Fibroblast of lung (primary cell): ENCODE results near the gene CALB2. TPM values are rescaled to one million over a fixed set of nuclear protein-coding genes. Genes with fewer than 3 reads are reported as not detected.

ENCODE experiments used
- DNase-seq, 2 donors: peaks; one replicate each; pipeline versions ENCODE4 v3.0.0 to v3.0.0-alpha.2; 2010; ENCODE audit warnings: low read depth in 2 of 2
- H2AFZ ChIP-seq: 2 replicates; pipeline ENCODE4 v1.5.1; 2012; ENCODE audit warnings: low read length, control low read depth, inconsistent platforms
- H3K27ac ChIP-seq: 2 replicates; pipeline ENCODE4 v1.5.1; 2011; ENCODE audit warnings: low read length, control low read depth; ENCODE audit not compliant: insufficient read depth
- H3K27me3 ChIP-seq: 2 replicates; pipeline ENCODE4 v1.5.1; 2011; ENCODE audit warnings: mild to moderate bottlenecking, low read length; ENCODE audit not compliant: control insufficient read depth, insufficient read depth
- H3K36me3 ChIP-seq: 2 replicates; pipeline ENCODE4 v1.5.1; 2011; ENCODE audit warnings: low read length; ENCODE audit not compliant: control insufficient read depth, insufficient read depth
- H3K4me1 ChIP-seq: 2 replicates; pipeline ENCODE4 v1.5.1; 2011; ENCODE audit warnings: low read length; ENCODE audit not compliant: control insufficient read depth, insufficient read depth; ENCODE audit errors: extremely low read depth
- H3K4me2 ChIP-seq: 2 replicates; pipeline ENCODE4 v1.5.1; 2011; ENCODE audit warnings: low read length, control low read depth; ENCODE audit not compliant: insufficient read depth; ENCODE audit errors: extremely low read depth
- H3K4me3 ChIP-seq, 4 experiments: fragments of 200-600 bp in 1 of 4; sonication (generic) in 1 of 4; replicated peaks in 1 of 4; 2 replicates each; pipeline ENCODE4 v1.5.1; 2011 to 2016; ENCODE audit warnings: low read length in 4 of 4, low read depth in 3 of 4, mild to moderate bottlenecking in 3 of 4, control low read depth in 2 of 4, inconsistent platforms in 1 of 4, mixed read lengths in 1 of 4; ENCODE audit not compliant: insufficient read depth in 1 of 4; ENCODE audit errors: control extremely low read depth in 1 of 4
- H3K79me2 ChIP-seq: 2 replicates; pipeline ENCODE4 v1.5.1; 2012; ENCODE audit warnings: mild to moderate bottlenecking, low read length, inconsistent platforms; ENCODE audit not compliant: control insufficient read depth, insufficient read depth
- H3K9ac ChIP-seq: 2 replicates; pipeline ENCODE4 v1.5.1; 2011; ENCODE audit warnings: mild to moderate bottlenecking, low read length, control low read depth; ENCODE audit not compliant: insufficient read depth
- H3K9me3 ChIP-seq: 2 replicates; pipeline ENCODE4 v1.5.1; 2012; ENCODE audit warnings: low read depth, low read length; ENCODE audit not compliant: control insufficient read depth, insufficient read depth
- H4K20me1 ChIP-seq: 2 replicates; pipeline ENCODE4 v1.5.1; 2011; ENCODE audit warnings: low read length; ENCODE audit not compliant: control insufficient read depth, insufficient read depth; ENCODE audit errors: extremely low read depth
- EZH2 ChIP-seq: IDR thresholded peaks from 2 replicates; pipeline ENCODE4 v1.5.1; 2012; ENCODE audit warnings: low read length, control low read depth, mild to moderate bottlenecking; ENCODE audit errors: missing control alignments
- polyA plus RNA-seq, 2 donors: library from polyadenylated mRNA; depleted of rRNA in 1 of 2; stranded (reverse) in 1 of 2; unstranded in 1 of 2; fragments of >200 nt; gene quantifications; 2 replicates each; pipeline ENCODE4 v1.2.1, GENCODE V29; 2011 to 2012; ENCODE audit warnings: missing spikeins in 1 of 2
- total RNA-seq: library from RNA; depleted of rRNA; stranded (reverse); fragments of >200 nt; gene quantifications from 2 replicates; pipeline ENCODE4 v1.2.1, GENCODE V29; 2014
- TF ChIP-seq, protein P1 (sequence below), 2 donors: IDR thresholded peaks in 1 of 2; conservative IDR thresholded peaks in 1 of 2; 1 replicate in 1 of 2; 2 replicates in 1 of 2; pipeline ENCODE4 v1.5.1; 2011 to 2012; ENCODE audit warnings: low read length in 2 of 2, control low read depth in 1 of 2, inconsistent platforms in 1 of 2, low read depth in 1 of 2, mild to moderate bottlenecking in 1 of 2

The CALB2 gene
- total and polyA plus RNA-seq, 2 donors (not counting 1 experiment from before 2014, with no cell fraction given) = 0.58 to 1.3 TPM

DNA sequence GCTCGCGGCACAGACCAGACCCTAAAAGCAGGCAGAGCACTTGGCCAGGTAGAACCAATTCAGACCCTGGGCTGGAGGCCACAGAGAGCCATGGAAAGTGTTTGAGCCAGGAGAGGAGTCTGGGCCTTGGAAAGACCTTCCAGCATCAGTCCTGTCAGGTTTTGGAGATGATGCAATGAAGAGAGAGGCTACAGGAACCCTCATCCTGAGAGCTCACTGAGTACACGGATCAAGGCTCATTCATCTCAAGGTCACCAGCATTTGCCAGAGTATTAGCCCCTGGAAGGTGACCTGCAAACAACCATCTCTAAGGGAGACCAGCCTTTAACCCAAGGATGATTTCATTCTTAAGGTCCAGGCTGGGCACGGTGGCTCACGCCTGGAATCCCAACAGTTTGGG, 55.5 kb downstream of the CALB2 start:
- H3K4me1 ChIP-seq = no peaks in the 10 kb centered on the region
- no peaks in the 10 kb centered on the region for H3K79me2 ChIP-seq
- no peaks in the 10 kb centered on the region for H3K9me3 ChIP-seq
- H3K36me3 ChIP-seq = no peaks in the 10 kb centered on the region
- H2AFZ ChIP-seq = no peak overlapping the region
- H3K27me3 ChIP-seq = no peaks in the 10 kb centered on the region
- no peak overlapping the region for H3K4me2 ChIP-seq
- H3K9ac ChIP-seq = no peak overlapping the region
- no peak overlapping the region for H3K27ac ChIP-seq
- DNase-seq = no peak
- no peak for TF ChIP-seq EZH2
- TF ChIP-seq, protein P1, sequence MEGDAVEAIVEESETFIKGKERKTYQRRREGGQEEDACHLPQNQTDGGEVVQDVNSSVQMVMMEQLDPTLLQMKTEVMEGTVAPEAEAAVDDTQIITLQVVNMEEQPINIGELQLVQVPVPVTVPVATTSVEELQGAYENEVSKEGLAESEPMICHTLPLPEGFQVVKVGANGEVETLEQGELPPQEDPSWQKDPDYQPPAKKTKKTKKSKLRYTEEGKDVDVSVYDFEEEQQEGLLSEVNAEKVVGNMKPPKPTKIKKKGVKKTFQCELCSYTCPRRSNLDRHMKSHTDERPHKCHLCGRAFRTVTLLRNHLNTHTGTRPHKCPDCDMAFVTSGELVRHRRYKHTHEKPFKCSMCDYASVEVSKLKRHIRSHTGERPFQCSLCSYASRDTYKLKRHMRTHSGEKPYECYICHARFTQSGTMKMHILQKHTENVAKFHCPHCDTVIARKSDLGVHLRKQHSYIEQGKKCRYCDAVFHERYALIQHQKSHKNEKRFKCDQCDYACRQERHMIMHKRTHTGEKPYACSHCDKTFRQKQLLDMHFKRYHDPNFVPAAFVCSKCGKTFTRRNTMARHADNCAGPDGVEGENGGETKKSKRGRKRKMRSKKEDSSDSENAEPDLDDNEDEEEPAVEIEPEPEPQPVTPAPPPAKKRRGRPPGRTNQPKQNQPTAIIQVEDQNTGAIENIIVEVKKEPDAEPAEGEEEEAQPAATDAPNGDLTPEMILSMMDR (conservative IDR thresholded peaks at IDR 0.05 in 1 of 2, IDR thresholded peaks at IDR 0.05 in 1 of 2; ENCODE audit: low read depth in 1 of 2, low read length in 2 of 2) = no peak
- no peaks in the 10 kb centered on the region for H4K20me1 ChIP-seq
- no peak overlapping the region for H3K4me3 ChIP-seq

DNA sequence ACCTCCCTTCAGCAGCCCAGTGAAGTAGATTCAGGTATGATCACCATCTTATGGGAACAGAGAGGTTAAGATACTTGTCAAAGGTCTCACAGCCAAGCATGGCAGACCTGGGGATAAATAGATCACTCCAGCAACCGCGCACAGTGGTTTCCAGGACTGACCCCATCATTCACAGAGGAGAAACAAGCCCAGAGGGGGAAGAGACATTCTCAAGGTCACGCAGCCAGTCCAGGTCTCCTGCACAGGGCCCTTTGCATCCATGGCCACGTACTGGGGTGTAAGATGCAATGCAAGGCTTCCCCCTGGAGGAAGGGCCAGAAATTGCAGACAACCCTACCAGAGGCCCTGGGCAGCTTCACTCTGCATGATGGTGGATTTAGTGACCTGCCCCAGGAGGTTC, 63.4 kb downstream of the CALB2 start:
- H3K27ac ChIP-seq = no peak overlapping the region
- H3K4me1 ChIP-seq = no peaks in the 10 kb centered on the region
- TF ChIP-seq EZH2 = no peak
- TF ChIP-seq, protein P1 (conservative IDR thresholded peaks at IDR 0.05 in 1 of 2, IDR thresholded peaks at IDR 0.05 in 1 of 2; ENCODE audit: low read depth in 1 of 2, low read length in 2 of 2) = peak; percentile 3 to 33
- H3K27me3 ChIP-seq = peaks cover 7% of the 10 kb centered on the region
- H3K36me3 ChIP-seq = no peaks in the 10 kb centered on the region
- no peak overlapping the region for H2AFZ ChIP-seq
- H3K9ac ChIP-seq = no peak overlapping the region
- no peaks in the 10 kb centered on the region for H3K9me3 ChIP-seq
- DNase-seq = no peak
- H3K4me3 ChIP-seq = no peak overlapping the region
- H3K4me2 ChIP-seq = no peak overlapping the region
- H4K20me1 ChIP-seq = no peaks in the 10 kb centered on the region
- H3K79me2 ChIP-seq = no peaks in the 10 kb centered on the region

DNA sequence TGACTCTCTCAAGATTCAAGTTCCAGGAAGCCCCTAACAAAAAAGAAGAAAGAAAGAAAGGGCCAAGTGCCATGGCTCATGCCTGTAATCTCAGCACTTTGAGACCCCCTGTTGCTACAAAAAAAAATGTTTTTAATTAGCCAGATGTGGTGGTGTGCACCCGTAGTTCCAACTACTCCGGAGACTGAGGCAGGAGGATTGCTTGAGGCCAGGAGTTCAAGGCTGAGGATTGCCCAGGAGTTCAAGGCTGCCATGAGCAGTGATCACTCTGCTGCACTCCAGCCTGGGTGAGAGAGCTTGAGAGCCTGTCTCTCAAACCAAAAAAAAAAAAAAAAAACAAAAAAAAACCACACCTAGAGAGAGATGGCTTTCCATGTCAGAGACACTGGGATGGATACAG, 64.5 kb downstream of the CALB2 start:
- no peak overlapping the region for H2AFZ ChIP-seq
- no peak overlapping the region for H3K4me2 ChIP-seq
- no peaks in the 10 kb centered on the region for H4K20me1 ChIP-seq
- no peak overlapping the region for H3K27ac ChIP-seq
- H3K9me3 ChIP-seq = no peaks in the 10 kb centered on the region
- no peaks in the 10 kb centered on the region for H3K79me2 ChIP-seq
- no peak overlapping the region for H3K4me3 ChIP-seq
- H3K27me3 ChIP-seq = peaks cover 7% of the 10 kb centered on the region
- no peaks in the 10 kb centered on the region for H3K4me1 ChIP-seq
- no peak for DNase-seq
- no peak overlapping the region for H3K9ac ChIP-seq
- TF ChIP-seq EZH2 = no peak
- TF ChIP-seq, protein P1 (conservative IDR thresholded peaks at IDR 0.05 in 1 of 2, IDR thresholded peaks at IDR 0.05 in 1 of 2; ENCODE audit: low read depth in 1 of 2, low read length in 2 of 2) = no peak
- H3K36me3 ChIP-seq = no peaks in the 10 kb centered on the region
